Left lung (tissue), 10 donors: ENCODE measurements around the gene POPDC3. TPM values are rescaled to one million over a fixed set of nuclear protein-coding genes. Genes with fewer than 3 reads are reported as not detected.

ENCODE experiments used
- ATAC-seq: fragments of 200-7000 bp; cut with Tn5 transposase; one replicate; pipeline ENCODE4 v1.9.1; 2020; ENCODE audit warnings: moderate library complexity
- DNase-seq, 4 donors: peaks; one replicate each; pipeline ENCODE4 v3.0.0-alpha.2; 2013 to 2020
- H3K27ac ChIP-seq, 2 donors: fragments of 200-600 bp; sonication (generic) in 1 of 2; one replicate each; pipeline versions ENCODE4 v1.5.0 to v1.8.0; 2020 to 2021
- H3K27me3 ChIP-seq, 2 donors: fragments of 200-600 bp; sonication (generic) in 1 of 2; one replicate each; pipeline versions ENCODE4 v1.5.0 to v1.8.0; 2020 to 2021
- H3K36me3 ChIP-seq, 2 donors: fragments of 200-600 bp; sonication (generic) in 1 of 2; one replicate each; pipeline versions ENCODE4 v1.5.0 to v1.8.0; 2020 to 2021
- H3K4me1 ChIP-seq, 2 donors: fragments of 200-600 bp; one replicate each; pipeline ENCODE4 v1.8.0; 2021
- H3K4me3 ChIP-seq, 2 donors: fragments of 200-600 bp; sonication (generic) in 1 of 2; one replicate each; pipeline versions ENCODE4 v1.5.0 to v1.8.0; 2020 to 2021; ENCODE audit warnings: mild to moderate bottlenecking in 1 of 2
- H3K9me3 ChIP-seq, 2 donors: fragments of 200-600 bp; sonication (generic) in 1 of 2; one replicate each; pipeline versions ENCODE4 v1.5.0 to v1.8.0; 2020 to 2021
- CTCF ChIP-seq, 2 donors: fragments of 200-600 bp; sonication (generic) in 1 of 2; IDR thresholded peaks; one replicate each; pipeline versions ENCODE4 v1.5.0 to v1.8.0; 2021; ENCODE audit warnings: antibody characterized with exemption in 2 of 2
- intact Hi-C, 2 donors: fragments of 100-400 bp; cut with DNase I; formaldehyde crosslinking; loops; one replicate each; pipeline versions ENCODE4 v1.11.2 to v1.14.2; 2022
- polyA plus RNA-seq, 6 donors: library from polyadenylated mRNA; unstranded; fragments of 120-200 nt; gene quantifications; one replicate each; pipeline ENCODE4 v1.2.1, GENCODE V29; 2013; ENCODE audit not compliant: insufficient read length in 6 of 6
- total RNA-seq, 2 donors: library from RNA; stranded (reverse); fragmentation: NEBNext Ultra II Directional; extraction: Animal tissue kit (Norgen Biotek cat#: 25700); gene quantifications; one replicate each; pipeline ENCODE4 v1.2.1, GENCODE V29; 2021
- donor health status: DM: no; HTN: yes; CAD: no.
- donor health status: DM: no; HTN: no; CAD: no.

POPDC3 gene
- total and polyA plus RNA-seq, 8 donors, result 0.41 to 1.1 (median 0.90) TPM

GRCh38 chr6:105189026-105189820 is 9.4 kb upstream of the POPDC3 start:
- Histone ChIP-seq H3K4me1 (no peaks in the 10 kb centered on the region), H3K36me3 (no peaks in the 10 kb centered on the region), H3K27ac (no peak overlapping the region), H3K9me3 (no peaks in the 10 kb centered on the region), H3K4me3 (no peak overlapping the region), H3K27me3 (peaks cover 0 to 8% of the 10 kb centered on the region in 2 donors)
- ATAC-seq (no peak), DNase-seq (no peak)
- no peak for TF ChIP-seq CTCF (IDR thresholded peaks at IDR 0.05)
- intact Hi-C loops, result no loop called here

DNA sequence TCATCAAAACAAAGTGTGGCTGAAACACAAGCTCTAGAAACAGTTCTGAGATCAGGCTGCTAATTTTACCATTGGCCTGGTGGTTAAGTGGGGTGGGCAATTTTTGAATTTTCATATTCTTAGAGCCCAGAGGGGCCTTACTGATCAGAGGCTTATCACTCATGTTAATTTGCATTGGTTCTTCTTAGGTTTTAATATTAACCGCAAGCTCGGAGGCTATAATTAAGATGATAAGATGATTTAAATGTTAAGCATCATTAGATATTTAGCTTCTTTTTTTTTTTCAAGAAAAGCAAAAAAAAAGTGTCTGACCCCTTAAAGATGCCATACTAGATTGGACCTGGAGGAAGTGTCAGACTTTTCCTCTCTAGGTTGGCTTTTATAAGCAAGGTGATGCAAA is 8.4 kb upstream of the POPDC3 start:
- peaks cover 0 to 18% of the 10 kb centered on the region in 2 donors for H3K27me3 ChIP-seq
- no peak overlapping the region for H3K4me3 ChIP-seq
- no peak for TF ChIP-seq CTCF (IDR thresholded peaks at IDR 0.05)
- H3K9me3 ChIP-seq, result no peaks in the 10 kb centered on the region
- H3K36me3 ChIP-seq, result no peaks in the 10 kb centered on the region
- no peak overlapping the region for H3K27ac ChIP-seq
- no peaks in the 10 kb centered on the region for H3K4me1 ChIP-seq
- ATAC-seq (no peak), DNase-seq (no peak)
- intact Hi-C loops, result no loop called here

- intact Hi-C loops, result no loop called here
These were observed 6.8 kb upstream of the POPDC3 start for GRCh38 chr6:105186576-105186975.

DNA sequence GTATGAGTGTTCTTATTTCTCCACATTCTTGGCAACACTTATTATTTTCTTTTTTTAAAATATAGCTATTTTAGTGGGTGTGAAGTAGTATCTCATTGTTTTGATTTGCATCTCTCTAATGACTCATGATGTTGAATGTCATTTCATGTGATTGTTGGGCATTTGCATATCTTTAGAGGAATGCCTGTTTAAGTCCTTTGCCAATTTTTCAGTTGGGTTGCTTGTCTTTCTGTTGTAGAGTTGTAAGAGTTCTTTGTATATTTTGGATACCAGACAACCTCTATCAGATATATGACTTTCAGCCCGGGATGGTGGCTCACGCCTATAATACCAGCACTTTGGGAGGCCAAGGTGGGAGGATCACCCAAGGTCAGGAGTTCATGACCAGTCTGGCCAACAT is 5.1 kb upstream of the POPDC3 start:
- no peak for TF ChIP-seq CTCF (IDR thresholded peaks at IDR 0.05)
- Histone ChIP-seq H3K36me3 (no peaks in the 10 kb centered on the region), H3K9me3 (no peaks in the 10 kb centered on the region), H3K4me1 (no peaks in the 10 kb centered on the region), H3K27ac (no peak overlapping the region), H3K4me3 (no peak overlapping the region), H3K27me3 (peaks cover 14 to 45% of the 10 kb centered on the region in 2 donors)
- intact Hi-C loops, result no loop called here
- DNase-seq, result no peak
- ATAC-seq, result no peak

More at GRCh38 chr6:105186576-105186975, 6.8 kb upstream of the POPDC3 start:
- Histone ChIP-seq H3K27ac (no peak overlapping the region), H3K9me3 (no peaks in the 10 kb centered on the region), H3K36me3 (no peaks in the 10 kb centered on the region), H3K27me3 (peaks cover 5 to 29% of the 10 kb centered on the region in 2 donors), H3K4me3 (no peak overlapping the region), H3K4me1 (no peaks in the 10 kb centered on the region)
- DNase-seq (no peak), ATAC-seq (no peak)
- TF ChIP-seq CTCF (IDR thresholded peaks at IDR 0.05), result no peak

DNA sequence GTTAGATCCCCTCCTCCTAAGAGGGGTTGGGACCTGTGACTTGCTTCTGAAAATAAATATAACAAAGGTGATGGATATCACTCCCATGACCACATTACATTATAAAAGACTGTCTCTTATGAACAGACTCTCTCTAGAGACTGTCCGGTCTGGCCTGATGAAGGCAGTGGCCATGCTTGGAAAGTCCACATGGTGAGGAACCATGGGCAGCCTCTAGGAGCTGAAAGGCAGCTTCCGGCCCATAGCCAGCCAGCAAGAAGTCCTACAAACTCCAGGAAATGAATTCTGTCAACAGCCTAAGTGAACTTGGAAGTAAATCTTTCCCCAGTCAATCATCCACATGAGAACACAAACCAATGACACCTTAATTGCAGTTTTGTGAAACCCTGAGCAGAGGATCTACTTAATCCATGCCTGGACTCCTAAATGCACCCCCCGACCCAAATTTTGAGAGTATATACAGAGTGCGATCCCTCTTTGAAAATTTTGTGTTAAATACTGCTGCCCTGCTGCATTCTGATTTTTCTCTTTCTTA is 2.2 kb upstream of the POPDC3 start:
- ATAC-seq, result no peak
- Histone ChIP-seq H3K27me3 (peaks cover 29 to 74% of the 10 kb centered on the region in 2 donors), H3K4me1 (peaks cover 0 to 6% of the 10 kb centered on the region in 2 donors), H3K4me3 (no peak overlapping the region), H3K27ac (no peak overlapping the region), H3K9me3 (no peaks in the 10 kb centered on the region), H3K36me3 (no peaks in the 10 kb centered on the region)
- no peak for DNase-seq
- intact Hi-C loops, result no loop called here
- no peak for TF ChIP-seq CTCF (IDR thresholded peaks at IDR 0.05)
